Loucy (cell line): ENCODE data around the gene ARSA.

Source experiments
- H2AFZ ChIP-seq: fragments of 200-600 bp; sonication (generic); 2 replicates; pipeline ENCODE4 v1.6.0; 2016; ENCODE audit warnings: antibody characterized with exemption, mild to moderate bottlenecking, low read length, moderate library complexity
- H3F3A ChIP-seq: fragments of 200-600 bp; 2 replicates; pipeline ENCODE4 v1.6.0; 2016; ENCODE audit warnings: antibody characterized with exemption, low read depth, mild to moderate bottlenecking
- H3K27me3 ChIP-seq: fragments of 200-600 bp; sonication (generic); 2 replicates; pipeline ENCODE4 v1.6.1; 2014; ENCODE audit warnings: low read length, mild to moderate bottlenecking; ENCODE audit not compliant: insufficient read depth, poor library complexity, severe bottlenecking
- H3K36me3 ChIP-seq: fragments of 200-600 bp; sonication (generic); 2 replicates; pipeline ENCODE4 v1.6.1; 2016; ENCODE audit warnings: low read length; ENCODE audit not compliant: insufficient read depth
- H3K4me1 ChIP-seq: fragments of 200-600 bp; sonication (generic); 2 replicates; pipeline ENCODE4 v1.5.1; 2014; ENCODE audit warnings: low read length, mild to moderate bottlenecking; ENCODE audit not compliant: insufficient read depth, poor library complexity, severe bottlenecking
- H3K4me2 ChIP-seq: fragments of 200-600 bp; sonication (generic); 2 replicates; pipeline ENCODE4 v1.6.0; 2014; ENCODE audit warnings: antibody characterized with exemption, low read length, low read depth, mild to moderate bottlenecking; ENCODE audit not compliant: poor library complexity, severe bottlenecking
- H3K4me3 ChIP-seq: fragments of 200-600 bp; sonication (generic); 2 replicates; pipeline ENCODE4 v1.5.1; 2014; ENCODE audit warnings: low read length, mild to moderate bottlenecking, mixed read lengths; ENCODE audit not compliant: poor library complexity, severe bottlenecking
- H3K79me2 ChIP-seq: fragments of 200-600 bp; sonication (generic); 2 replicates; pipeline ENCODE4 v1.6.1; 2014; ENCODE audit warnings: low read length; ENCODE audit not compliant: insufficient read depth
- H3K9ac ChIP-seq: fragments of 200-600 bp; sonication (generic); 2 replicates; pipeline ENCODE4 v1.6.0; 2014; ENCODE audit warnings: mild to moderate bottlenecking, low read depth, low read length, moderate library complexity; ENCODE audit not compliant: poor library complexity, severe bottlenecking
- H3K9me2 ChIP-seq: fragments of 200-600 bp; sonication (generic); replicated peaks from 2 replicates; pipeline ENCODE4 v1.6.1; 2016; ENCODE audit warnings: low read depth, low read length, mixed read lengths
- H3K9me3 ChIP-seq: fragments of 200-600 bp; sonication (generic); 2 replicates; pipeline ENCODE4 v1.6.1; 2014; ENCODE audit warnings: mild to moderate bottlenecking, antibody characterized with exemption, low read length, low read depth; ENCODE audit not compliant: insufficient read depth
- H4K20me1 ChIP-seq: fragments of 200-600 bp; sonication (generic); 2 replicates; pipeline ENCODE4 v1.6.0; 2014; ENCODE audit warnings: antibody characterized with exemption, low read length, mild to moderate bottlenecking; ENCODE audit not compliant: insufficient read depth, poor library complexity, severe bottlenecking
- CTCF ChIP-seq: fragments of 200-600 bp; sonication (generic); conservative IDR thresholded peaks from 2 replicates; pipeline ENCODE4 v1.5.1; 2014; ENCODE audit warnings: mild to moderate bottlenecking, antibody characterized with exemption, low read length
- EZH2phosphoT487 ChIP-seq: fragments of 200-600 bp; IDR thresholded peaks from 2 replicates; pipeline ENCODE4 v1.6.1; 2018; ENCODE audit warnings: antibody characterized with exemption, mild to moderate bottlenecking, moderate library complexity, borderline replicate concordance

The ARSA gene

GRCh38 chr22:50583294-50583861 lies 44.6 kb downstream of the ARSA start:
- Histone ChIP-seq H3K4me1 (peaks cover 32% of the 10 kb centered on the region), H2AFZ (peak overlapping the region; percentile 57), H3K9me2 (no peaks in the 10 kb centered on the region), H3F3A (no peaks in the 10 kb centered on the region), H3K79me2 (peaks cover 24% of the 10 kb centered on the region), H3K36me3 (no peaks in the 10 kb centered on the region), H3K4me3 (peak overlapping the region; percentile 93), H4K20me1 (peaks cover 3% of the 10 kb centered on the region), H3K9me3 (no peaks in the 10 kb centered on the region), H3K9ac (peak overlapping the region; percentile 94), H3K4me2 (peak overlapping the region; percentile 91), H3K27me3 (no peaks in the 10 kb centered on the region)
- TF ChIP-seq CTCF (no peak), EZH2phosphoT487 (no peak)

- Histone ChIP-seq H3K9ac (peak within 1 kb of the TSS; percentile 94), H3K9me2 (no peaks in the 10 kb centered on the region), H3F3A (no peaks in the 10 kb centered on the region), H3K27me3 (no peaks in the 10 kb centered on the region), H3K4me1 (peaks cover 32% of the 10 kb centered on the region), H3K36me3 (no peaks in the 10 kb centered on the region), H3K4me2 (peak within 1 kb of the TSS; percentile 97), H2AFZ (peak within 1 kb of the TSS; percentile 88), H3K4me3 (peak within 1 kb of the TSS; percentile 93), H3K9me3 (no peaks in the 10 kb centered on the region), H3K79me2 (peaks cover 24% of the 10 kb centered on the region), H4K20me1 (peaks cover 3% of the 10 kb centered on the region)
- TF ChIP-seq CTCF (no peak), EZH2phosphoT487 (no peak)
Measured at GRCh38 chr22:50582493-50583293, 45.3 kb downstream of the ARSA start, which contains the start of gene CHKB. TSS of gene CHKB (minus strand) at chr22:50582849. CDS start at chr22:50582781, 68 bp downstream.

- TF ChIP-seq EZH2phosphoT487 (no peak), CTCF (no peak)
- Histone ChIP-seq H3K27me3 (no peaks in the 10 kb centered on the region), H3K9me2 (no peaks in the 10 kb centered on the region), H3K79me2 (peaks cover 24% of the 10 kb centered on the region), H3K9ac (peak overlapping the region; percentile 94), H4K20me1 (peaks cover 3% of the 10 kb centered on the region), H2AFZ (peak overlapping the region; percentile 88), H3K4me2 (peak overlapping the region; percentile 97), H3K4me1 (peaks cover 32% of the 10 kb centered on the region), H3F3A (no peaks in the 10 kb centered on the region), H3K36me3 (no peaks in the 10 kb centered on the region), H3K4me3 (peak overlapping the region; percentile 93), H3K9me3 (no peaks in the 10 kb centered on the region)
Measured at GRCh38 chr22:50581950-50582492, 45.9 kb downstream of the ARSA start.
